B cell (primary cell): ENCODE measurements around the gene CYP27C1. TPM values are rescaled to one million over a fixed set of nuclear protein-coding genes. Genes with fewer than 3 reads are reported as not detected.
"Not testable (repeated sequence)": the region's sequence is repeated elsewhere in the genome, so short reads cannot be mapped to it uniquely, and the experiment has no call there.

ENCODE experiments used
- ATAC-seq: fragments of 200-7000 bp; cut with Tn5 transposase; one replicate; pipeline ENCODE4 v1.10.0; 2021; ENCODE audit warnings: low read depth, mild to moderate bottlenecking, moderate number of reproducible peaks, moderate library complexity
- CTCF ChIA-PET: fragments of 350-600 bp; sonication (Branson Sonifier 250); formaldehyde crosslinking; loops from one replicate; lab custom pipeline; 2021; ENCODE audit warnings: antibody characterized with exemption, inconsistent platforms; lab: Charles Lee
- POLR2A ChIA-PET: fragments of 350-600 bp; sonication (Branson Sonifier 250); formaldehyde crosslinking; loops from one replicate; lab custom pipeline; 2021; ENCODE audit warnings: antibody characterized with exemption; lab: Charles Lee
- DNase-seq: peaks from one replicate; pipeline ENCODE4 v3.0.0; 2013
- H2AFZ ChIP-seq: 2 replicates; pipeline ENCODE4 v1.6.1; 2012; ENCODE audit warnings: mild to moderate bottlenecking, low read depth, low read length; ENCODE audit not compliant: insufficient read depth, poor library complexity, severe bottlenecking
- H3K27ac ChIP-seq, 2 donors: 1 replicate in 1 of 2; 2 replicates in 1 of 2; pipeline ENCODE4 v1.5.1; 2012 to 2013; ENCODE audit warnings: low read length in 2 of 2, mild to moderate bottlenecking in 2 of 2, moderate library complexity in 1 of 2
- H3K27me3 ChIP-seq, 4 experiments: fragments of 200-600 bp in 1 of 4; sonication (generic) in 1 of 4; replicated peaks in 1 of 4; 1 replicate in 2 of 4; 2 replicates in 2 of 4; pipeline versions ENCODE4 v1.6.1 to v1.7.0; 2013 to 2016; ENCODE audit warnings: low read length in 3 of 4, mild to moderate bottlenecking in 2 of 4, mixed read lengths in 1 of 4, moderate library complexity in 1 of 4; ENCODE audit not compliant: insufficient read depth in 4 of 4, control insufficient read depth in 3 of 4; ENCODE audit errors: control extremely low read depth in 1 of 4
- H3K36me3 ChIP-seq, 2 experiments: replicated peaks in 1 of 2; 1 replicate in 1 of 2; 2 replicates in 1 of 2; pipeline versions ENCODE4 v1.6.1 to v1.7.1; 2013; ENCODE audit warnings: low read length in 1 of 2; ENCODE audit not compliant: insufficient read depth in 2 of 2, control insufficient read depth in 1 of 2; ENCODE audit errors: control extremely low read depth in 1 of 2, extremely low read depth in 1 of 2
- H3K4me1 ChIP-seq, 2 donors: fragments of 200-600 bp in 1 of 2; sonication (generic) in 1 of 2; 1 replicate in 1 of 2; 2 replicates in 1 of 2; pipeline versions ENCODE4 v1.5.1 to v1.6.1; 2013 to 2017; ENCODE audit warnings: low read length in 2 of 2; ENCODE audit not compliant: control insufficient read depth in 2 of 2, insufficient read depth in 2 of 2
- H3K4me2 ChIP-seq: replicated peaks from 2 replicates; pipeline ENCODE3; 2012; ENCODE audit warnings: mild to moderate bottlenecking, low read depth, low read length; ENCODE audit not compliant: poor library complexity, severe bottlenecking
- H3K4me3 ChIP-seq, 5 experiments: fragments of 200-600 bp in 1 of 5; sonication (generic) in 1 of 5; 1 replicate in 3 of 5; 2 replicates in 2 of 5; pipeline versions ENCODE4 v1.5.1 to v1.7.0; 2011 to 2016; ENCODE audit warnings: low read length in 4 of 5, mild to moderate bottlenecking in 4 of 5, low read depth in 2 of 5, control low read depth in 1 of 5, moderate library complexity in 1 of 5; ENCODE audit not compliant: insufficient read depth in 1 of 5; ENCODE audit errors: control extremely low read depth in 1 of 5, extremely low read depth in 1 of 5
- H3K79me2 ChIP-seq: fragments of 200-600 bp; sonication (generic); one replicate; pipeline ENCODE4 v1.6.0; 2016; ENCODE audit warnings: low read length; ENCODE audit not compliant: control insufficient read depth, insufficient read depth
- H3K9ac ChIP-seq: fragments of 200-600 bp; sonication (generic); 2 replicates; pipeline ENCODE4 v1.6.1; 2017; ENCODE audit warnings: mild to moderate bottlenecking, low read length, moderate library complexity
- H3K9me3 ChIP-seq, 3 donors: one replicate each; pipeline versions ENCODE4 v1.6.1 to v1.7.1; 2013; ENCODE audit warnings: low read length in 2 of 3; ENCODE audit not compliant: control insufficient read depth in 2 of 3, insufficient read depth in 1 of 3; ENCODE audit errors: control extremely low read depth in 1 of 3
- H4K20me1 ChIP-seq: 2 replicates; pipeline ENCODE4 v1.6.0; 2012; ENCODE audit warnings: mild to moderate bottlenecking, low read length; ENCODE audit not compliant: insufficient read depth, control insufficient read depth, poor library complexity, severe bottlenecking
- H3K27ac Mint-ChIP-seq: one replicate; pipeline ENCODE4 v1.8.0; 2021; ENCODE audit warnings: mixed read lengths
- H3K27me3 Mint-ChIP-seq: one replicate; pipeline ENCODE4 v1.8.0; 2021; ENCODE audit warnings: mixed read lengths
- H3K4me1 Mint-ChIP-seq: one replicate; pipeline ENCODE4 v1.8.0; 2021; ENCODE audit warnings: mixed read lengths
- H3K4me3 Mint-ChIP-seq: one replicate; pipeline ENCODE4 v1.8.0; 2021; ENCODE audit warnings: mixed read lengths
- H3K9me3 Mint-ChIP-seq: one replicate; pipeline ENCODE4 v1.8.0; 2022; ENCODE audit warnings: mixed read lengths; ENCODE audit not compliant: insufficient read depth
- CTCF ChIP-seq: fragments of 200-600 bp; IDR thresholded peaks from one replicate; pipeline ENCODE4 v1.8.0; 2022; ENCODE audit warnings: antibody characterized with exemption, mild to moderate bottlenecking
- EZH2 ChIP-seq: IDR thresholded peaks from 2 replicates; pipeline ENCODE4 v1.6.1; 2012; ENCODE audit warnings: borderline replicate concordance, low read depth, mild to moderate bottlenecking, moderate library complexity, low read length; ENCODE audit not compliant: insufficient read depth, poor library complexity, severe bottlenecking
- WGBS: methylation state at CpG from one replicate; pipeline ENCODE4 v1.1.5; 2013; ENCODE audit warnings: missing lambda C conversion rate; ENCODE audit not compliant: insufficient coverage; 5-methylcytosine and 5-hydroxymethylcytosine counted together
- intact Hi-C: fragments of 100-400 bp; cut with micrococcal nuclease; formaldehyde crosslinking; loops from one replicate; pipeline ENCODE4 v1.10.0; 2022
- polyA plus RNA-seq: library from polyadenylated mRNA; depleted of rRNA; stranded (reverse); fragments of >200 nt; gene quantifications from 2 replicates; pipeline ENCODE4 v1.2.3, GENCODE V29; 2012
- total RNA-seq, 2 donors: library from RNA; stranded (reverse); fragments of 120-200 nt in 1 of 2; gene quantifications; 1 replicate in 1 of 2; 2 replicates in 1 of 2; pipeline versions ENCODE4 v1.2.3 to v1.2.4, GENCODE V29; 2013 to 2022

CYP27C1 gene
- total and polyA plus RNA-seq, 2 donors (not counting 1 experiment from before 2014, with no cell fraction given): not detected

DNA sequence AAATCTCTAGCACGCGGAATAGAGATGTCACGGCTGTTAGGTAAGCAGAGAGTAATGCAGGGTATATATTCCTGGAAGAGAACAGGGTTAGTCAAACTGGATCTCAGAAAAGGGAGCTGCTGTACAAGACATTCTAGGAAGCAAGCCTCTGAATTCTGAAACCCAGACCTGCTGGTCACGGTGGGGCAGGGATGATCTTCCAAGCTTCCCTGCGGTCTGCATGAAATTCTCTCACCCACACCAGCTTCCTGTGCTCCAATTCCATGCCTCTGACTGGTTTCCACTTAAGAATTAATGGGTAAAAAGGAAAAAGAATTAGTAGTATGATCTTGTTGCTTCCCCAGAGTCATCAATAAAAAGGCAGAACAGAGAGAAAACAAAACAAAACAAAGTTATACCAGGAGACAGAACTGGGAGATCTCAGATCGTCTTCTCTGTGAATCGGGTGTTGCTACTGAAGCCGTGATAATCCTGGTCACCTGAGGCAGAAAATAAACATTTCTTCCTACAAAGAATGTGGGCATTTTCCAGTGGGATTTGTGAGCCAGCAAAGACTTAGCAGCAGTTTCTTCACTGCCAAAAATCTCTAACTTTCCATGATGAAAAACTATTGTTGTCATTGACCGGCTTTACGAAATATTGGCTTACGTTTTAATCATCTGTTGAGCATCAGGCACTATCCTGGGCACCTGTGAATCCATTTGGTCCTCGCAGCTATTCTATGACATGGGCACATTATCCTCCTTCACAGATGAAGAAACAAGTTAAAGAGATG lies 5.3 kb upstream of the CYP27C1 start:
- ATAC-seq (no peak), DNase-seq (no peak)
- Histone ChIP-seq H3K79me2 (no peaks in the 10 kb centered on the region), H3K36me3 (no peaks in the 10 kb centered on the region), H3K27ac (no peak overlapping the region), H4K20me1 (no peaks in the 10 kb centered on the region), H2AFZ (no peak overlapping the region), H3K4me2 (no peak overlapping the region), H3K9ac (no peak overlapping the region), H3K27me3 (peaks cover 0 to 41% (median 20%) of the 10 kb centered on the region in 4 experiments), H3K9me3 (peaks cover 0 to 24% (median 7%) of the 10 kb centered on the region in 3 donors), H3K4me1 (peaks cover 7 to 8% of the 10 kb centered on the region in 2 donors), H3K4me3 (no peak overlapping the region)
- TF ChIP-seq EZH2: no peak
- TF ChIP-seq CTCF: no peak
- Mint-ChIP-seq H3K4me3 (no peak overlapping the region), H3K4me1 (peaks cover 7% of the 10 kb centered on the region), H3K27ac (no peak overlapping the region), H3K27me3 (peaks cover 51% of the 10 kb centered on the region), H3K9me3 (peaks cover 4% of the 10 kb centered on the region)
- CTCF ChIA-PET: no interaction called here
- intact Hi-C loops: no loop called here
- POLR2A ChIA-PET: no interaction called here
- WGBS: 83% methylated on average over 11 of the region's 12 CpGs

GRCh38 chr2:127224135-127224534 lies 4.0 kb upstream of the CYP27C1 start:
- WGBS: no CpG with 5 or more reads among the region's 5 CpGs
- H3K36me3 ChIP-seq, H3K4me2 ChIP-seq, H3K27ac Mint-ChIP-seq, H2AFZ ChIP-seq, ATAC-seq, H4K20me1 ChIP-seq, CTCF ChIA-PET, DNase-seq, H3K4me3 ChIP-seq, H3K4me1 Mint-ChIP-seq, intact Hi-C loops, H3K9ac ChIP-seq, POLR2A ChIA-PET, H3K4me3 Mint-ChIP-seq, H3K27ac ChIP-seq, H3K9me3 Mint-ChIP-seq, H3K79me2 ChIP-seq: not testable (repeated sequence)
- peaks cover 0 to 24% (median 7%) of the 10 kb centered on the region in 3 donors for H3K9me3 ChIP-seq
- peaks cover 49% of the 10 kb centered on the region for H3K27me3 Mint-ChIP-seq
- H3K4me1 ChIP-seq: peaks cover 15 to 17% of the 10 kb centered on the region in 2 donors
- peaks cover 0 to 45% (median 24%) of the 10 kb centered on the region in 4 experiments for H3K27me3 ChIP-seq
